ENCODE results near the gene PARD6G.
"Not testable (repeated sequence)": the region's sequence is repeated elsewhere in the genome, so short reads cannot be mapped to it uniquely, and the experiment has no call there.

The PARD6G gene

GRCh38 chr18:80239830-80240229, 7.5 kb downstream of the PARD6G start:
- TF ChIP-seq CTCF (conservative IDR thresholded peaks at IDR 0.05), result no peak
- no peak for TF ChIP-seq ZFX (IDR thresholded peaks at IDR 0.05)
- H3K27ac ChIP-seq, result no peak overlapping the region

GRCh38 chr18:80238651-80239260, 8.6 kb downstream of the PARD6G start:
- H3K27ac ChIP-seq, result no peak overlapping the region
- TF ChIP-seq CTCF (conservative IDR thresholded peaks at IDR 0.05) (no peak), ZFX (IDR thresholded peaks at IDR 0.05) (no peak)

- H3K27ac ChIP-seq, result not testable (repeated sequence)
These were observed 9.8 kb downstream of the PARD6G start for GRCh38 chr18:80237519-80237918.

GRCh38 chr18:80234398-80234797, 12.9 kb downstream of the PARD6G start:
- H3K27ac ChIP-seq, result no peak overlapping the region
- TF ChIP-seq CTCF (conservative IDR thresholded peaks at IDR 0.05), result no peak

- no peak overlapping the region for H3K27ac ChIP-seq
- TF ChIP-seq ZFX (IDR thresholded peaks at IDR 0.05), result no peak
- no peak for TF ChIP-seq CTCF (conservative IDR thresholded peaks at IDR 0.05)
These were observed 13.4 kb downstream of the PARD6G start for GRCh38 chr18:80233899-80234298.

GRCh38 chr18:80233201-80233835, 14.0 kb downstream of the PARD6G start:
- no peak for TF ChIP-seq ZFX (IDR thresholded peaks at IDR 0.05)
- TF ChIP-seq CTCF (conservative IDR thresholded peaks at IDR 0.05), result no peak

GRCh38 chr18:80232710-80233109, 14.6 kb downstream of the PARD6G start:
- TF ChIP-seq ZFX (IDR thresholded peaks at IDR 0.05) (no peak), CTCF (conservative IDR thresholded peaks at IDR 0.05) (no peak)
- no peak overlapping the region for H3K27ac ChIP-seq

More at GRCh38 chr18:80233201-80233835, 14.0 kb downstream of the PARD6G start:
- H3K27ac ChIP-seq, result no peak overlapping the region

GRCh38 chr18:80232030-80232429, 15.3 kb downstream of the PARD6G start:
- no peak for TF ChIP-seq ZFX (IDR thresholded peaks at IDR 0.05)
- no peak for TF ChIP-seq CTCF (conservative IDR thresholded peaks at IDR 0.05)
- no peak overlapping the region for H3K27ac ChIP-seq
